ENCODE data around the gene MAPK8IP2.
"Not testable (repeated sequence)": the region's sequence is repeated elsewhere in the genome, so short reads cannot be mapped to it uniquely, and the experiment has no call there.

MAPK8IP2 gene

GRCh38 chr22:50612528-50613221, 12.1 kb downstream of the MAPK8IP2 start:
- TF ChIP-seq CTCF (IDR thresholded peaks at IDR 0.05; ENCODE audit: low read length, missing control alignments), result no peak
- no peak for DNase-seq (ENCODE audit: low read depth)
- no peak overlapping the region for H3K4me3 ChIP-seq (replicated peaks; ENCODE audit: low read depth, low read length)

GRCh38 chr22:50613291-50613981, 12.8 kb downstream of the MAPK8IP2 start:
- H3K4me3 ChIP-seq (replicated peaks; ENCODE audit: low read depth, low read length), result no peak overlapping the region
- TF ChIP-seq CTCF (IDR thresholded peaks at IDR 0.05; ENCODE audit: low read length, missing control alignments), result no peak
- DNase-seq (ENCODE audit: low read depth), result no peak

GRCh38 chr22:50614296-50614695, 13.7 kb downstream of the MAPK8IP2 start:
- DNase-seq (ENCODE audit: low read depth), result not testable (repeated sequence)

GRCh38 chr22:50620593-50621355, 20.2 kb downstream of the MAPK8IP2 start:
- TF ChIP-seq CTCF (IDR thresholded peaks at IDR 0.05; ENCODE audit: low read length, missing control alignments), result no peak
- no peak for DNase-seq (ENCODE audit: low read depth)
- H3K4me3 ChIP-seq (replicated peaks; ENCODE audit: low read depth, low read length), result no peak overlapping the region

More at GRCh38 chr22:50614296-50614695, 13.7 kb downstream of the MAPK8IP2 start:
- not testable (repeated sequence) for H3K4me3 ChIP-seq (replicated peaks; ENCODE audit: low read depth, low read length)

GRCh38 chr22:50621356-50621880, 20.8 kb downstream of the MAPK8IP2 start:
- no peak for TF ChIP-seq CTCF (IDR thresholded peaks at IDR 0.05; ENCODE audit: low read length, missing control alignments)
- H3K4me3 ChIP-seq (replicated peaks; ENCODE audit: low read depth, low read length), result no peak overlapping the region
- no peak for DNase-seq (ENCODE audit: low read depth)

- no peak overlapping the region for H3K4me3 ChIP-seq (replicated peaks; ENCODE audit: low read depth, low read length)
- TF ChIP-seq CTCF (IDR thresholded peaks at IDR 0.05; ENCODE audit: low read length, missing control alignments), result peak; percentile 13
- no peak for DNase-seq (ENCODE audit: low read depth)
Observed at GRCh38 chr22:50621948-50622722, 21.5 kb downstream of the MAPK8IP2 start.

Data from fibroblast of pulmonary artery (primary cell).